Aorta (tissue), 5 donors: ENCODE results near the gene SIRPD. TPM values are rescaled to one million over a fixed set of nuclear protein-coding genes. Genes with fewer than 3 reads are reported as not detected.
"Not testable (repeated sequence)": the region's sequence is repeated elsewhere in the genome, so short reads cannot be mapped to it uniquely, and the experiment has no call there.

Experiments used
- ATAC-seq: fragments of 200-7000 bp; cut with Tn5 transposase; one replicate; pipeline ENCODE4 v1.9.1; 2022; ENCODE audit warnings: moderate library complexity; ENCODE audit not compliant: low FRiP score
- DNase-seq, 2 donors: peaks; one replicate each; pipeline ENCODE4 v3.0.0-alpha.2; 2020
- H3K27ac ChIP-seq, 2 donors: one replicate each; pipeline ENCODE4 v1.5.1; 2013; ENCODE audit warnings: low read length in 2 of 2, mild to moderate bottlenecking in 2 of 2, moderate library complexity in 2 of 2, control low read depth in 1 of 2, inconsistent platforms in 1 of 2, low read depth in 1 of 2
- H3K27me3 ChIP-seq, 2 donors: one replicate each; pipeline ENCODE4 v1.6.1; 2013; ENCODE audit warnings: control low read depth in 1 of 2, low read length in 1 of 2, mild to moderate bottlenecking in 1 of 2, moderate library complexity in 1 of 2; ENCODE audit not compliant: insufficient read depth in 2 of 2, control insufficient read depth in 1 of 2
- H3K36me3 ChIP-seq, 2 donors: one replicate each; pipeline ENCODE4 v1.6.1; 2013; ENCODE audit warnings: control low read depth in 1 of 2, low read length in 1 of 2, mild to moderate bottlenecking in 1 of 2; ENCODE audit not compliant: insufficient read depth in 2 of 2, control insufficient read depth in 1 of 2
- H3K4me1 ChIP-seq, 2 donors: one replicate each; pipeline ENCODE4 v1.6.1; 2013; ENCODE audit warnings: low read length in 2 of 2, control low read depth in 1 of 2, mild to moderate bottlenecking in 1 of 2, moderate library complexity in 1 of 2; ENCODE audit not compliant: insufficient read depth in 2 of 2, control insufficient read depth in 1 of 2
- H3K4me3 ChIP-seq, 2 donors: one replicate each; pipeline ENCODE4 v1.5.1; 2013; ENCODE audit warnings: low read length in 2 of 2, control low read depth in 1 of 2, mild to moderate bottlenecking in 1 of 2
- H3K9me3 ChIP-seq: one replicate; pipeline ENCODE4 v1.6.1; 2013; ENCODE audit warnings: mild to moderate bottlenecking, low read length; ENCODE audit not compliant: control insufficient read depth
- WGBS, 2 donors: extraction: QIAGEN DNeasy Blood & Tissue Kit; methylation state at CpG; one replicate each; pipeline ENCODE4 v1.1.7; 2013; 5-methylcytosine and 5-hydroxymethylcytosine counted together
- intact Hi-C, 2 donors: fragments of 100-400 bp; cut with DNase I; formaldehyde crosslinking; loops; one replicate each; pipeline versions ENCODE4 v1.14.2 to v1.15.0; 2022
- long read RNA-seq, 2 donors: library from polyadenylated mRNA; unstranded; transcript quantifications; one replicate each; pipeline ENCODE4 v2.0.0, GENCODE V29; 2020 to 2021
- polyA plus RNA-seq, 2 donors: library from polyadenylated mRNA; stranded (reverse); fragments of 200-250 nt; gene quantifications; one replicate each; pipeline ENCODE4 v1.2.3, GENCODE V29; 2013
- total RNA-seq, 2 donors: library from RNA; stranded (reverse); fragmentation: NEBNext Ultra II Directional; extraction: Animal tissue kit (Norgen Biotek cat#: 25700); gene quantifications; one replicate each; pipeline ENCODE4 v1.2.1, GENCODE V29; 2021
- donor health status: healthy with polysubstance abuse.
- donor health status: Bipolar disorder and iron deficiency.
- donor health status: DM: no; HTN: no; CAD: no.
- donor health status: DM: no; HTN: no; CAD: no.
- donor health status: DM: yes; HTN: yes; CAD: no.

The SIRPD gene
- total RNA-seq (under 1 TPM; 0.30 to 0.42 TPM), polyA plus RNA-seq (not detected)
- long read RNA-seq, donor 1, result 0 reads
- long read RNA-seq, donor 2, result 0 reads

- Histone ChIP-seq H3K27me3 (no peaks in the 10 kb centered on the region), H3K4me3 (no peak within 1 kb of the TSS), H3K27ac (no peak within 1 kb of the TSS), H3K9me3 (peaks cover 5% of the 10 kb centered on the region), H3K4me1 (no peaks in the 10 kb centered on the region), H3K36me3 (no peaks in the 10 kb centered on the region)
- ATAC-seq (no peak), DNase-seq (no peak)
- 67 to 73% methylated on average over 2 of the region's 2 CpGs for WGBS, 2 donors
- intact Hi-C loops, result no loop called here
Observed at GRCh38 chr20:1557605-1558004, at the start of gene SIRPD. Gene SIRPD, minus strand, starts transcription at chr20:1557705. Its CDS starts 52 bp downstream, at chr20:1557653.

DNA sequence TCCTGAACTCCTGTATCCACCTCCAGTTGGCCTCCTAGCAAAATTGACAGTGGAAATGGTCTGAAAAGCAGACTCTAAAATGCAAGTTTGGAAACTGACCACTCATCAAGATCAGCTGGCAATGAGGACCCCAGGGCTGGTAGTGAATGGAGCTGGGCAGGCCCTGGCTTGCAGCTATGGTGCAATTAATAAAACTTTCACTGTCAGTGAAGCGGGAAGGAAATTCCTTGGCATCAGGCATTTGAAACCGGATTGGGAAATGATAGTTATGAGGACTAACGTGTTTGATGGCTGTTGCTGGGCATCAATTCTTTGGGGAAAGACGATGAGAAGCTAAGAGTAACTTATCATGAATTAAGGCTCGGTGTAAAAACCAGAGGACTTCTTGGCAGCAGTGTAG, 43.2 kb upstream of the SIRPD start:
- intact Hi-C loops, result no loop called here
- no peaks in the 10 kb centered on the region for H3K4me1 ChIP-seq
- 55% methylated on average over 5 of the region's 5 CpGs; no CpG with 5 or more reads in 1 of the 2 donors for WGBS, 2 donors
- no peaks in the 10 kb centered on the region for H3K36me3 ChIP-seq
- H3K27me3 ChIP-seq, result no peaks in the 10 kb centered on the region
- ATAC-seq (no peak), DNase-seq (no peak)
- no peak overlapping the region for H3K4me3 ChIP-seq
- no peak overlapping the region for H3K27ac ChIP-seq
- H3K9me3 ChIP-seq, result no peaks in the 10 kb centered on the region

DNA sequence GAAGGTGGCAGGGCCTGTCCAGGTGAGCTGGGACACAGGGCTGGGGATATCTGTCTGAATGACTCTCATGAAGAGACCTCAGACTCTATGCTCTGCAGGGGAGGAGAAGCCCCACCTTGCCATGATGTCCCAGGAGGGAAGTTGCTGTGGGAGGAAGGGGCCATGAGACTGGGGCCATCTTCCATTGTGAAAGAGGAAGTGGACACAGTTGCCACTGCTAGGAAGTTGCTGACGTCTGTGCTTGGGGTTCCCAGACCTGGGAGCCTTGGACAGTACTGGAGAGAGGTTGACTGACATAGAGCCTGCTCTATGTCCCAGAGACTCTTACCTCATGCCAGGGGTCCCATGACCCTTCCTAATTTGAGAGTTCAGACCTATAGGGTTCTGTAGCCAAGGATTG, 37.8 kb upstream of the SIRPD start:
- Histone ChIP-seq H3K27ac (no peak overlapping the region), H3K27me3 (no peaks in the 10 kb centered on the region), H3K36me3 (no peaks in the 10 kb centered on the region), H3K4me1 (no peaks in the 10 kb centered on the region), H3K9me3 (no peaks in the 10 kb centered on the region), H3K4me3 (no peak overlapping the region)
- intact Hi-C loops, result no loop called here
- WGBS, 2 donors, result 46% methylated on average over 1 of the region's 1 CpG; no CpG with 5 or more reads in 1 of the 2 donors
- no peak for DNase-seq
- ATAC-seq, result no peak

DNA sequence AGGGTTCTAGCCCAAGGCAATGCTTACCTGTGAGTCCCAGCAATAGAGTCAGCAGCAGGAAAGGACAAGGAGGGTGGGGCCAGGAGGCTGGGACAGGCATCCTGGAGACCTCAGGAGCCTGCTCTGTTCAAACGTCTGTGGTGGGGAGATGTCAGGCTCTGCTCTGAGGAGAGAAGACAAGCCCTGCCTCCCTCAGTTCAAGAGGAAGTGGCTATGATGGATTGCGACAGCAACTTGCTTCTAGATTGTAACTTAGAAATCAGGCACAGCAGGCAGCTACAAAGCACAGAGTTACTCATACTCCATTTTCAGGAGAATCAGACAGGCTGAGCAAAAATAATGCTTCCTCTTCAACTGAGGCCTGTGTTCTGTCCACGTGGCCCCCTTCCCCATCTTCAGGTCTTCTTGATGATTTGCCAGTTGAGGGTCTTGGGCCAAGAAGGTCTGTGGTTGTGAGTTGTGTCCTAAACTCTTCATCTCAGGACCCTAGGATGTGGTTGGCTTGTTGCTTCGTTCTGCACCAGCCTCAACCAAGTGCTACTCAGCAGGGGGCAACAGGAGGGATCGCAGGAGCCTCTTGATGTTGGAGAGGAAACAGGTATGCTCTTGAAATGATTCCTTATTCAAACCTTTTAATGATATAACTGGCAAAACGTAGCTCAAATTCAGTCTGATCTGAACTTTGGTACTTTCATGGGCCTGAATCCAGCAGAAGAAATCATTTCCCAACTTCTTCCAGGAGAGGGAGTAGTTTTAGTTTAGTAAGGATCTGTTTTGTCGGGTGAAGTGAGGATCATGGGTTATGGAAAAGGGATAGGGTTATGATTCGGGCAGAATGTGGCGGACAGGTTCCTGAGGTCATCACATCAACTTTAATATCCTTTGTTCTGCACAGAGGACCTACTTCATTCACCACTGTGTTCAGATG, 31.3 kb upstream of the SIRPD start:
- Histone ChIP-seq H3K9me3 (no peaks in the 10 kb centered on the region), H3K4me3 (no peak overlapping the region), H3K4me1 (no peaks in the 10 kb centered on the region), H3K36me3 (no peaks in the 10 kb centered on the region), H3K27me3 (no peaks in the 10 kb centered on the region), H3K27ac (no peak overlapping the region)
- intact Hi-C loops, result no loop called here
- DNase-seq, result no peak
- ATAC-seq, result no peak
- WGBS, 2 donors, result 43% methylated on average over 9 of the region's 9 CpGs; no CpG with 5 or more reads in 1 of the 2 donors

DNA sequence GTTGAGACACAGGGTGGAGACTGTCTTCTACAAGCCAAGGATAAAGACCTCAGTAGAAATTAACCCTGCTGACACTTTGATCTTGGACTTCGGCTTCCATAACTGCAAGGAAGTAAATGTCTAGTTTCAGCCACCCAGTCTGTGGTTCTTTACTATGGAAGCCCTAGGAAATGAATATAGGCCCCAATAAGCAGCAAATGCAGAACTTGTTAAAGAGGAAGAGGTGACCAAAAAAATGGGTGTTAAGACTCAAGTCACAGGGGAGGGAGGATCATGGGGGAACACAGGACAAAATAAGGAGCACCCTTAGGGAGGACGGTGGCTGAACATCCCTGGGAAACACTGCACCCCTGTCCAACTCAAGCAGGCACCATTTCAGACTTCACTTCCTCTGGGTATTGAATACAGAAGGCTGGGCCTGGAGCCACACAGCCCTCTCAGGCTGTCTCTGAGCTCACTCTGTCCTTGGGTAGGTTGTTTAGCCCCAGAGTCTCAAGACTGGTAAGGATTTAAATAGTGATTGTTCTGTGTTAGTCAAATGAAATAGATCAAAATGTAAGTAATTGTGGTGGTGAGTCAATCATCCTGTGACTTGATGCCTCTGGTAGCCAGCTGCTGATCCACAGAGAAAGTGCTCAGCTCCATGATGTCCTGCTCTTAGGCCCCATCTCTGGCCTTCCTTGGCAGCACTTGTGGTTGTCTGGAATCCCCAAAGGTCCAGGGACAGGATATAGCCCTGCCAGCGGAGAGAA, 30.5 kb upstream of the SIRPD start:
- no peak overlapping the region for H3K27ac ChIP-seq
- no peaks in the 10 kb centered on the region for H3K9me3 ChIP-seq
- DNase-seq (no peak), ATAC-seq (no peak)
- WGBS, 2 donors, result 71% methylated on average over 3 of the region's 3 CpGs; no CpG with 5 or more reads in 1 of the 2 donors
- H3K4me1 ChIP-seq, result no peaks in the 10 kb centered on the region
- intact Hi-C loops, result no loop called here
- H3K36me3 ChIP-seq, result no peaks in the 10 kb centered on the region
- H3K4me3 ChIP-seq, result no peak overlapping the region
- H3K27me3 ChIP-seq, result no peaks in the 10 kb centered on the region

- Histone ChIP-seq H3K4me1 (no peaks in the 10 kb centered on the region), H3K4me3 (no peak overlapping the region), H3K36me3 (no peaks in the 10 kb centered on the region), H3K9me3 (no peaks in the 10 kb centered on the region), H3K27me3 (no peaks in the 10 kb centered on the region), H3K27ac (no peak overlapping the region)
- DNase-seq (no peak), ATAC-seq (no peak)
- 84 to 88% methylated on average over 6 of the region's 6 CpGs for WGBS, 2 donors
- intact Hi-C loops, result no loop called here
Observed at GRCh38 chr20:1579488-1579887, 22.0 kb upstream of the SIRPD start.

- Histone ChIP-seq H3K4me1 (no peaks in the 10 kb centered on the region), H3K27ac (no peak overlapping the region), H3K4me3 (no peak overlapping the region), H3K27me3 (no peaks in the 10 kb centered on the region), H3K36me3 (no peaks in the 10 kb centered on the region), H3K9me3 (no peaks in the 10 kb centered on the region)
- ATAC-seq (no peak), DNase-seq (no peak)
- WGBS, 2 donors, result 87 to 93% methylated on average over 4 of the region's 4 CpGs
- intact Hi-C loops, result no loop called here
Observed at GRCh38 chr20:1577906-1578305, 20.4 kb upstream of the SIRPD start.

DNA sequence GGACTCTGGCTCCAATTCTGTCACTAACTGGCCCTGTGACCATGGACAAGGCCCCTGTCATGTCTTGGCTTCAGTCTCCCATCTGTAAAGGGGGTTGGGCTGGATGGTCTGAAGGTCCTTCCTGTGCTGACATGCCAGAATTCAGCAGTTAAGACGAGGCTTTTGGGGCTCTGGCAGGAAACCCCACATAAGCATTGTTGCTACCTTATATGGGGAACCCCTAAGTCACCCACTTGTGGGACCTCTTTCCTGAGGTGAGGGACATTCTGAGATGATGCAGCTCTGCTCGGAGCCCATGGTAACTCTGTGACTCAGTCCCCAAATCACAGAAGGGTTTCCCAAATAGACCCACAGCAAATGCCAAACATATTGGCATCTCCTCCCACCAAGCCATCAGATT, 19.8 kb upstream of the SIRPD start:
- H3K9me3 ChIP-seq, H3K4me3 ChIP-seq, intact Hi-C loops, ATAC-seq, H3K27ac ChIP-seq, H3K27me3 ChIP-seq, H3K36me3 ChIP-seq, H3K4me1 ChIP-seq, DNase-seq: not testable (repeated sequence)
- 51 to 54% methylated on average over 2 of the region's 2 CpGs for WGBS, 2 donors
